ENCODE measurements around the gene TMEM202.
"Not testable (repeated sequence)": the region's sequence is repeated elsewhere in the genome, so short reads cannot be mapped to it uniquely, and the experiment has no call there.

Gene TMEM202

GRCh38 chr15:72415304-72415703 lies 17.2 kb downstream of the TMEM202 start:
- H3F3A ChIP-seq (ENCODE audit: low read depth), result no peaks in the 10 kb centered on the region
- H3K4me3 ChIP-seq (ENCODE audit: low read length, poor library complexity, severe bottlenecking), result no peak overlapping the region
- no peaks in the 10 kb centered on the region for H3K36me3 ChIP-seq (ENCODE audit: insufficient read depth, low read length)

GRCh38 chr15:72419768-72420167 lies 21.7 kb downstream of the TMEM202 start:
- H3K79me2 ChIP-seq (ENCODE audit: insufficient read depth, low read length); H3K9ac ChIP-seq (ENCODE audit: low read depth, low read length, poor library complexity, severe bottlenecking); H3K4me3 ChIP-seq (ENCODE audit: low read length, poor library complexity, severe bottlenecking); H2AFZ ChIP-seq (ENCODE audit: low read length); H3K27me3 ChIP-seq (ENCODE audit: insufficient read depth, low read length, poor library complexity, severe bottlenecking); H3K9me3 ChIP-seq (ENCODE audit: insufficient read depth, low read depth, low read length); H4K20me1 ChIP-seq (ENCODE audit: insufficient read depth, low read length, poor library complexity, severe bottlenecking); H3K9me2 ChIP-seq (replicated peaks; ENCODE audit: low read depth, low read length); H3K4me2 ChIP-seq (ENCODE audit: low read depth, low read length, poor library complexity, severe bottlenecking); H3K36me3 ChIP-seq (ENCODE audit: insufficient read depth, low read length); H3K4me1 ChIP-seq (ENCODE audit: insufficient read depth, low read length, poor library complexity, severe bottlenecking); H3F3A ChIP-seq (ENCODE audit: low read depth): not testable (repeated sequence)

More at GRCh38 chr15:72415304-72415703, 17.2 kb downstream of the TMEM202 start:
- no peaks in the 10 kb centered on the region for H4K20me1 ChIP-seq (ENCODE audit: insufficient read depth, low read length, poor library complexity, severe bottlenecking)
- H3K4me2 ChIP-seq (ENCODE audit: low read depth, low read length, poor library complexity, severe bottlenecking), result no peak overlapping the region
- H3K4me1 ChIP-seq (ENCODE audit: insufficient read depth, low read length, poor library complexity, severe bottlenecking), result no peaks in the 10 kb centered on the region
- H3K79me2 ChIP-seq (ENCODE audit: insufficient read depth, low read length), result no peaks in the 10 kb centered on the region
- no peaks in the 10 kb centered on the region for H3K9me3 ChIP-seq (ENCODE audit: insufficient read depth, low read depth, low read length)
- no peak for TF ChIP-seq EZH2phosphoT487 (IDR thresholded peaks at IDR 0.05; ENCODE audit: borderline replicate concordance)
- TF ChIP-seq, protein P1, sequence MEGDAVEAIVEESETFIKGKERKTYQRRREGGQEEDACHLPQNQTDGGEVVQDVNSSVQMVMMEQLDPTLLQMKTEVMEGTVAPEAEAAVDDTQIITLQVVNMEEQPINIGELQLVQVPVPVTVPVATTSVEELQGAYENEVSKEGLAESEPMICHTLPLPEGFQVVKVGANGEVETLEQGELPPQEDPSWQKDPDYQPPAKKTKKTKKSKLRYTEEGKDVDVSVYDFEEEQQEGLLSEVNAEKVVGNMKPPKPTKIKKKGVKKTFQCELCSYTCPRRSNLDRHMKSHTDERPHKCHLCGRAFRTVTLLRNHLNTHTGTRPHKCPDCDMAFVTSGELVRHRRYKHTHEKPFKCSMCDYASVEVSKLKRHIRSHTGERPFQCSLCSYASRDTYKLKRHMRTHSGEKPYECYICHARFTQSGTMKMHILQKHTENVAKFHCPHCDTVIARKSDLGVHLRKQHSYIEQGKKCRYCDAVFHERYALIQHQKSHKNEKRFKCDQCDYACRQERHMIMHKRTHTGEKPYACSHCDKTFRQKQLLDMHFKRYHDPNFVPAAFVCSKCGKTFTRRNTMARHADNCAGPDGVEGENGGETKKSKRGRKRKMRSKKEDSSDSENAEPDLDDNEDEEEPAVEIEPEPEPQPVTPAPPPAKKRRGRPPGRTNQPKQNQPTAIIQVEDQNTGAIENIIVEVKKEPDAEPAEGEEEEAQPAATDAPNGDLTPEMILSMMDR (conservative IDR thresholded peaks at IDR 0.05; ENCODE audit: low read length), result no peak
- no peaks in the 10 kb centered on the region for H3K27me3 ChIP-seq (ENCODE audit: insufficient read depth, low read length, poor library complexity, severe bottlenecking)
- H3K9me2 ChIP-seq (replicated peaks; ENCODE audit: low read depth, low read length), result no peaks in the 10 kb centered on the region
- no peak overlapping the region for H2AFZ ChIP-seq (ENCODE audit: low read length)
- no peak overlapping the region for H3K9ac ChIP-seq (ENCODE audit: low read depth, low read length, poor library complexity, severe bottlenecking)

DNA sequence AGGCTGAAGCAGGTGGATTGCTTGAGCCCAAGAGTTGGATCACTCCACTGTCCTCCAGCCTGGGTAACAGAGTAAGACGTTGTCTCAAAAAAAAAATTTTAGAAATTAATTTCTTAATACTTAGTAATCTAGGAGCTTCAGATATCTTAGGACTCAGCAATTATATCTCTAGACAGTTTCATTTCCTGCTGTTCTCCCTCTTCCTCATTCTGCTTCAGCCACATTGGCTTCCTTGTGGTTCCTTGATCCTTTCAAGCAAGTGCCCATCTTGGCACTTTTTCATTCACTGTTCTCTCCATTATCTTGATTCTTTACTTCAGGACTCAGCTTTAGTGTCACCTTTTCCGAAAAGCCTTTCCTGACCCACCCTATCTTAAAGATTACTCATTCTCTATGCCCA lies 22.5 kb downstream of the TMEM202 start:
- H2AFZ ChIP-seq (ENCODE audit: low read length), result no peak overlapping the region

DNA sequence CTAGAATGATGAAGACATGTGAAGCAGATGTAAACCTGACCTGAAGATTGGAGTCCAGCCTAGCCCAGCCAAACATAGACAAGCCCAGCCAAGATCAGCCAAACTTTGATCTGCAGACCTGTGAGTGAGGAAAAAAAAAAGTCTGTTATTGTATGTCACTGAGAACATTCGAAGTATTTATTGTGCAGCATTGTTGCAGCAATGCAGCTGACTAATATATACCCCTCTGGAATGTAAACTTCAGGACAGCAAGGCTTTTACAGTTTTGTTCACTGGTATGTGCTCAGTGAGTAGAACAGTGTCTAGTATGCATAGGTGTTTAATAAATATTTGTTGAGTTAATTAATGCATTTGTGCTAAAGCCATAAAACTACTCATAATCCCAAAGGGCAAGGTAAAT lies 23.4 kb downstream of the TMEM202 start:
- no peaks in the 10 kb centered on the region for H4K20me1 ChIP-seq (ENCODE audit: insufficient read depth, low read length, poor library complexity, severe bottlenecking)
- no peak overlapping the region for H3K4me2 ChIP-seq (ENCODE audit: low read depth, low read length, poor library complexity, severe bottlenecking)
- no peaks in the 10 kb centered on the region for H3F3A ChIP-seq (ENCODE audit: low read depth)
- no peak overlapping the region for H2AFZ ChIP-seq (ENCODE audit: low read length)
- H3K9me2 ChIP-seq (replicated peaks; ENCODE audit: low read depth, low read length), result no peaks in the 10 kb centered on the region
- H3K36me3 ChIP-seq (ENCODE audit: insufficient read depth, low read length), result no peaks in the 10 kb centered on the region
- no peaks in the 10 kb centered on the region for H3K4me1 ChIP-seq (ENCODE audit: insufficient read depth, low read length, poor library complexity, severe bottlenecking)
- H3K9ac ChIP-seq (ENCODE audit: low read depth, low read length, poor library complexity, severe bottlenecking), result no peak overlapping the region
- H3K79me2 ChIP-seq (ENCODE audit: insufficient read depth, low read length), result no peaks in the 10 kb centered on the region
- TF ChIP-seq EZH2phosphoT487 (IDR thresholded peaks at IDR 0.05; ENCODE audit: borderline replicate concordance), result no peak
- TF ChIP-seq, protein P1 (conservative IDR thresholded peaks at IDR 0.05; ENCODE audit: low read length), result no peak
- H3K9me3 ChIP-seq (ENCODE audit: insufficient read depth, low read depth, low read length), result no peaks in the 10 kb centered on the region
- H3K27me3 ChIP-seq (ENCODE audit: insufficient read depth, low read length, poor library complexity, severe bottlenecking), result no peaks in the 10 kb centered on the region
- H3K4me3 ChIP-seq (ENCODE audit: low read length, poor library complexity, severe bottlenecking), result no peak overlapping the region

More for the DNA sequence above, 22.5 kb downstream of the TMEM202 start:
- Histone ChIP-seq H3K9me3 (ENCODE audit: insufficient read depth, low read depth, low read length) (no peaks in the 10 kb centered on the region), H3K36me3 (ENCODE audit: insufficient read depth, low read length) (no peaks in the 10 kb centered on the region), H3K9ac (ENCODE audit: low read depth, low read length, poor library complexity, severe bottlenecking) (no peak overlapping the region), H3K79me2 (ENCODE audit: insufficient read depth, low read length) (no peaks in the 10 kb centered on the region), H3K4me2 (ENCODE audit: low read depth, low read length, poor library complexity, severe bottlenecking) (no peak overlapping the region), H3F3A (ENCODE audit: low read depth) (no peaks in the 10 kb centered on the region), H4K20me1 (ENCODE audit: insufficient read depth, low read length, poor library complexity, severe bottlenecking) (no peaks in the 10 kb centered on the region), H3K4me3 (ENCODE audit: low read length, poor library complexity, severe bottlenecking) (no peak overlapping the region), H3K27me3 (ENCODE audit: insufficient read depth, low read length, poor library complexity, severe bottlenecking) (no peaks in the 10 kb centered on the region), H3K9me2 (replicated peaks; ENCODE audit: low read depth, low read length) (no peaks in the 10 kb centered on the region), H3K4me1 (ENCODE audit: insufficient read depth, low read length, poor library complexity, severe bottlenecking) (no peaks in the 10 kb centered on the region)
- no peak for TF ChIP-seq EZH2phosphoT487 (IDR thresholded peaks at IDR 0.05; ENCODE audit: borderline replicate concordance)
- TF ChIP-seq, protein P1 (conservative IDR thresholded peaks at IDR 0.05; ENCODE audit: low read length), result no peak

Measured in Loucy (cell line).